Measurements from ENCODE around the gene NOL6. TPM values are rescaled to one million over a fixed set of nuclear protein-coding genes. Genes with fewer than 3 reads are reported as not detected.

Gene NOL6
- total and polyA plus RNA-seq, 2 of the 8 experiments (the other 6 are each of a cell fraction or from before 2014, with no cell fraction given) = 44.0 to 55.0 TPM

DNA sequence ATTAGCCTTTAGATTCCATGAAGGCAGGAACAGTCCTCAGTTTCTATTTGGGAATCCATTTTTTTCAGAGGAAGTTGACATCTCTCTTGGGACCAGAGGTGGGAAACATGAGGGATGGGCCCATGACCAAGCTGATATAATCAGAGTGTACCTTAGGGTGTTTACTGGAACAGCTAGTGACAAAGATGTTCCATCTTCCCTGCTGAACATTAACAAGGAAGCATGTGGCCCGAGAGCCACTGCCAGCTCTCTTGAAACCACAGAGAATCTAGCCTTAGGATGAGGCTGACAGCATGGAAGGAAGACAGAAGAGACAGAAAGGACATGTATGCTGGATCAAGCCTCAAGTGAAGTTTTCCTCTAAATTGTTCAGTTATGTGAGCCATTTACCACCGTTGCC, 42.3 kb downstream of the NOL6 start:
- no peaks in the 10 kb centered on the region for H3K27me3 ChIP-seq (replicated peaks in 1 of 4; ENCODE audit: control insufficient read depth in 3 of 4, extremely low read depth in 1 of 4, insufficient read depth in 3 of 4, low read length in 3 of 4)
- H3K4me3 ChIP-seq (ENCODE audit: extremely low read depth in 1 of 4, insufficient read depth in 2 of 4, low read depth in 3 of 4, low read length in 4 of 4) = no peak overlapping the region
- H3K9ac ChIP-seq (replicated peaks in 1 of 4; ENCODE audit: extremely low read depth in 1 of 4, low read depth in 3 of 4, low read length in 3 of 4) = no peak overlapping the region; a peak in 1 of 7 replicates
- ChIA-PET POLR2A (ENCODE audit: partially characterized antibody) (interaction anchor here (1.0 to 1.7 kb wide), 2 partner anchors 11 to 58 kb away, joined by 3 to 5 read pairs; no protein-coding TSS in a partner anchor), CTCF (ENCODE audit: partially characterized antibody) (interaction anchor here (1.3 to 4.2 kb wide), 7 partner anchors 16 to 57 kb away, joined by 3 to 27 read pairs (median 7); partner anchors contain the start of gene AQP3)
- H4K91ac ChIP-seq (replicated peaks; ENCODE audit: insufficient read length, low read length) = no peak overlapping the region
- H2BK20ac ChIP-seq (ENCODE audit: low read length) = no peak overlapping the region
- no peak overlapping the region for H4K5ac ChIP-seq (ENCODE audit: insufficient read length, low read depth, low read length)
- no peak overlapping the region for H2AK5ac ChIP-seq (ENCODE audit: low read depth, low read length)
- no peak overlapping the region for H2AFZ ChIP-seq (ENCODE audit: low read length)
- H3K56ac ChIP-seq (replicated peaks; ENCODE audit: insufficient read length, low read depth, low read length) = no peak overlapping the region
- no peak overlapping the region for H3K23ac ChIP-seq (ENCODE audit: insufficient read length)
- no peaks in the 10 kb centered on the region; the same call in 1 of the 2 replicates for H3K23me2 ChIP-seq (ENCODE audit: low read depth, low read length)
- WGBS, 2 experiments (ENCODE audit: extremely low coverage in 1 of 2, insufficient coverage in 1 of 2, insufficient read length in 1 of 2, insufficient replicate concordance in 2 of 2, low coverage in 1 of 2, low lambda C conversion rate in 2 of 2, missing lambda C conversion rate in 1 of 2) = 98% methylated on average over 2 of the region's 2 CpGs; no CpG with 5 or more reads in 1 of the 2 experiments
- H3K36me3 ChIP-seq (ENCODE audit: control insufficient read depth in 2 of 4, insufficient read depth in 4 of 4, low read length in 3 of 4) = no peaks in the 10 kb centered on the region
- no peak overlapping the region for H3K18ac ChIP-seq (ENCODE audit: extremely low read depth, low read length)
- H3K4me2 ChIP-seq (ENCODE audit: insufficient read depth in 1 of 2, low read depth in 2 of 2, low read length in 2 of 2) = no peak overlapping the region
- no peak overlapping the region for H2BK15ac ChIP-seq (ENCODE audit: low read length)
- no peak overlapping the region for H3K27ac ChIP-seq (ENCODE audit: low read depth, low read length)
- no peak overlapping the region for H4K8ac ChIP-seq (ENCODE audit: extremely low read depth, insufficient read depth, low read length)
- DNase-seq (ENCODE audit: low read depth in 1 of 2, low spot score in 2 of 2) = no peak
- no peak for FAIRE-seq
- no peak overlapping the region for H2BK5ac ChIP-seq (ENCODE audit: low read depth, low read length)
- H3K14ac ChIP-seq (ENCODE audit: insufficient read length) = no peak overlapping the region
- no peaks in the 10 kb centered on the region for H3K79me2 ChIP-seq (ENCODE audit: control insufficient read depth in 1 of 2, insufficient read depth in 2 of 2, low read length in 2 of 2)
- no peaks in the 10 kb centered on the region for H3K4me1 ChIP-seq (replicated peaks in 1 of 4; ENCODE audit: control insufficient read depth in 3 of 4, insufficient read depth in 4 of 4, low read length in 3 of 4)
- H2BK120ac ChIP-seq (replicated peaks; ENCODE audit: low read depth, low read length) = no peak overlapping the region
- TF ChIP-seq SIRT6 (IDR thresholded peaks at IDR 0.05; ENCODE audit: low read length) = no peak
- TF ChIP-seq ATF2 (IDR thresholded peaks at IDR 0.05; ENCODE audit: low read length) = no peak
- TF ChIP-seq TAF7 (optimal IDR thresholded peaks at IDR 0.05; ENCODE audit: borderline replicate concordance, low read depth, low read length) = no peak
- TF ChIP-seq SAP30 (IDR thresholded peaks at IDR 0.05; ENCODE audit: insufficient read depth, insufficient replicate concordance, low read length) = no peak
- no peak for TF ChIP-seq JUN (IDR thresholded peaks at IDR 0.05; ENCODE audit: low read depth, low read length)
- TF ChIP-seq JUND (IDR thresholded peaks at IDR 0.05; ENCODE audit: low read length) = no peak
- TF ChIP-seq RXRA (IDR thresholded peaks at IDR 0.05; ENCODE audit: insufficient read depth, low read depth, low read length) = no peak
- TF ChIP-seq GTF2F1 (IDR thresholded peaks at IDR 0.05; ENCODE audit: borderline replicate concordance, low read depth, low read length) = no peak
- TF ChIP-seq CHD1 (IDR thresholded peaks at IDR 0.05; ENCODE audit: low read depth, low read length) = no peak
- TF ChIP-seq SP1 (IDR thresholded peaks at IDR 0.05; ENCODE audit: low read depth, low read length) = no peak
- no peak for TF ChIP-seq RAD21 (IDR thresholded peaks at IDR 0.05 in 1 of 2, conservative IDR thresholded peaks at IDR 0.05 in 1 of 2; ENCODE audit: low read depth in 2 of 2, low read length in 2 of 2)
- no peak for TF ChIP-seq CBX5 (IDR thresholded peaks at IDR 0.05; ENCODE audit: low read depth, low read length)
- H3K4ac ChIP-seq (replicated peaks; ENCODE audit: insufficient read length, low read depth, low read length) = no peak overlapping the region
- no peaks in the 10 kb centered on the region for H3K79me1 ChIP-seq (ENCODE audit: low read depth, low read length)
- H3K9me3 ChIP-seq (ENCODE audit: insufficient read depth in 2 of 2, low read depth in 1 of 2, low read length in 1 of 2) = no peaks in the 10 kb centered on the region
- H2BK12ac ChIP-seq (ENCODE audit: low read depth, low read length) = no peak overlapping the region
- H4K20me1 ChIP-seq (replicated peaks in 1 of 2; ENCODE audit: control insufficient read depth in 1 of 2, insufficient read depth in 2 of 2, low read length in 2 of 2) = no peaks in the 10 kb centered on the region
